OCI-LY7 (cell line): ENCODE results near the gene PRKAG2. TPM values are rescaled to one million over a fixed set of nuclear protein-coding genes. Genes with fewer than 3 reads are reported as not detected.

Source experiments
- BruUV-seq: library from RNA; stranded (reverse); fragments of 400-500 nt; replicated peaks from 2 replicates; lab custom pipeline; 2021; lab: Mats Ljungman, UMichigan
- CTCF ChIA-PET: fragments of 300-600 bp; sonication (Branson Sonifier 250); formaldehyde crosslinking; loops from one replicate; lab custom pipeline; 2022; ENCODE audit warnings: antibody characterized with exemption; ENCODE audit not compliant: unreplicated experiment; lab: Charles Lee
- POLR2A ChIA-PET: fragments of 300-600 bp; sonication (Branson Sonifier 250); formaldehyde crosslinking; loops from one replicate; lab custom pipeline; 2022; ENCODE audit warnings: antibody characterized with exemption; lab: Charles Lee
- DNase-seq: peaks from one replicate; pipeline ENCODE4 v3.0.0-alpha.2; 2015; ENCODE audit warnings: low spot score
- H2AFZ ChIP-seq: fragments of 200-600 bp; sonication (generic), shearing (Covaris generic); 2 replicates; pipeline ENCODE4 v1.6.1; 2014; ENCODE audit warnings: mild to moderate bottlenecking, antibody characterized with exemption, low read length, moderate library complexity
- H3K27ac ChIP-seq: fragments of 200-600 bp; sonication (generic); 2 replicates; pipeline ENCODE4 v1.5.1; 2014; ENCODE audit warnings: mixed run types, low read depth, mild to moderate bottlenecking, moderate library complexity, low read length, inconsistent platforms; ENCODE audit not compliant: poor library complexity, severe bottlenecking
- H3K36me3 ChIP-seq: fragments of 200-600 bp; sonication (generic); 2 replicates; pipeline ENCODE4 v1.6.1; 2014; ENCODE audit warnings: mild to moderate bottlenecking, antibody characterized with exemption, low read length, moderate library complexity, mixed read lengths; ENCODE audit not compliant: insufficient read depth
- H3K4me1 ChIP-seq: fragments of 200-600 bp; sonication (generic); 2 replicates; pipeline ENCODE4 v1.5.1; 2014; ENCODE audit warnings: mild to moderate bottlenecking, low read length; ENCODE audit not compliant: insufficient read depth, poor library complexity, severe bottlenecking
- H3K4me2 ChIP-seq: fragments of 200-600 bp; sonication (generic); 2 replicates; pipeline ENCODE4 v1.6.1; 2014; ENCODE audit warnings: mild to moderate bottlenecking, low read length
- H3K4me3 ChIP-seq: fragments of 200-600 bp; sonication (generic); 2 replicates; pipeline ENCODE4 v1.5.1; 2014; ENCODE audit warnings: mild to moderate bottlenecking, low read depth, low read length; ENCODE audit not compliant: poor library complexity, severe bottlenecking
- H3K79me2 ChIP-seq: fragments of 200-600 bp; sonication (generic); 2 replicates; pipeline ENCODE4 v1.6.1; 2016; ENCODE audit warnings: low read depth, mild to moderate bottlenecking, low read length, moderate library complexity, mixed read lengths; ENCODE audit not compliant: insufficient read depth
- H3K9me2 ChIP-seq: fragments of 200-600 bp; sonication (generic); 2 replicates; pipeline ENCODE4 v1.6.1; 2016; ENCODE audit warnings: mild to moderate bottlenecking, low read length, mixed read lengths; ENCODE audit not compliant: insufficient read depth
- H3K9me3 ChIP-seq: fragments of 200-600 bp; sonication (generic); 2 replicates; pipeline ENCODE4 v1.6.1; 2014; ENCODE audit warnings: mild to moderate bottlenecking, mixed run types, low read length, mixed read lengths
- H4K20me1 ChIP-seq: fragments of 200-600 bp; sonication (generic); 2 replicates; pipeline ENCODE4 v1.6.1; 2014; ENCODE audit warnings: mild to moderate bottlenecking, antibody characterized with exemption, low read length, moderate library complexity, mixed read lengths; ENCODE audit not compliant: insufficient read depth
- EZH2phosphoT487 ChIP-seq: fragments of 200-600 bp; sonication (generic); IDR thresholded peaks from 2 replicates; pipeline ENCODE4 v1.6.1; 2018; ENCODE audit warnings: low read depth, borderline replicate concordance, mild to moderate bottlenecking, mixed run types, antibody characterized with exemption, low read length, moderate library complexity, mixed read lengths
- intact Hi-C: fragments of 100-400 bp; cut with micrococcal nuclease; formaldehyde crosslinking; loops from one replicate; pipeline ENCODE4 v1.10.0; 2022; ENCODE audit not compliant: unreplicated experiment
- total RNA-seq, 2 experiments: library from RNA; depleted of rRNA in 1 of 2; stranded (reverse); fragments of >200 nt in 1 of 2; shearing (Covaris generic) in 1 of 2; gene quantifications; 2 replicates each; pipeline ENCODE4 v1.2.3, GENCODE V29; 2014 to 2022
- TF ChIP-seq, protein P1 (sequence below): fragments of 200-600 bp; sonication (generic); conservative IDR thresholded peaks from 2 replicates; pipeline ENCODE4 v1.5.1; 2014; ENCODE audit warnings: mild to moderate bottlenecking, antibody characterized with exemption, low read length, moderate library complexity, mixed read lengths

PRKAG2 gene
- total RNA-seq, 2 experiments from 2014 or later, result 1.2 to 5.1 TPM

DNA sequence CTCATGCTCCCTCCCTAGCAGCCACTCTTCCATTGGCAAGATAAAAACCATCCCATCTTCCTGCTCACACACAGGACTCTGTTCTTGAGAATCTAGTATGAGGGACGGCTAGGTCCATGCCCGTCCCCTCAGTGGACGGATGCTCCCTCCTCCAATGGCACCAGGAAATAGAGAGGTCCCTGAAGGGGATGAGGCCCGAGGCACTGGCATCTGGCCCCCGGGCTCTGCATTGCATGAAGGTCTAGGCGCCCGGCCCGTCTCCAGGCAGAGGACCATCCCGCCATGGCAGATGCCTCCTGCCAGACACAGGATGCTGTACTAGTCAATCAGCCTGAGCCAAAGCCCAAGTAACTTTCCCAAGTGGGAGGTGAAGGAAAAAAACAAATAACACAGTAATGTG lies 15.0 kb downstream of the PRKAG2 start:
- Histone ChIP-seq H3K4me1 (peaks cover 3% of the 10 kb centered on the region), H3K9me2 (no peaks in the 10 kb centered on the region), H3K79me2 (no peaks in the 10 kb centered on the region), H4K20me1 (no peaks in the 10 kb centered on the region), H3K27ac (no peak overlapping the region), H3K4me2 (no peak overlapping the region), H3K4me3 (no peak overlapping the region), H3K9me3 (no peaks in the 10 kb centered on the region), H2AFZ (no peak overlapping the region), H3K36me3 (no peaks in the 10 kb centered on the region)
- CTCF ChIA-PET, result no interaction called here
- DNase-seq, result no peak
- POLR2A ChIA-PET, result no interaction called here
- intact Hi-C loops, result loop anchor here (10.0 kb wide), 1 partner anchor 173 kb away; no protein-coding TSS in a partner anchor
- no TSS peak for BruUV-seq
- TF ChIP-seq EZH2phosphoT487, result no peak
- TF ChIP-seq, protein P1, sequence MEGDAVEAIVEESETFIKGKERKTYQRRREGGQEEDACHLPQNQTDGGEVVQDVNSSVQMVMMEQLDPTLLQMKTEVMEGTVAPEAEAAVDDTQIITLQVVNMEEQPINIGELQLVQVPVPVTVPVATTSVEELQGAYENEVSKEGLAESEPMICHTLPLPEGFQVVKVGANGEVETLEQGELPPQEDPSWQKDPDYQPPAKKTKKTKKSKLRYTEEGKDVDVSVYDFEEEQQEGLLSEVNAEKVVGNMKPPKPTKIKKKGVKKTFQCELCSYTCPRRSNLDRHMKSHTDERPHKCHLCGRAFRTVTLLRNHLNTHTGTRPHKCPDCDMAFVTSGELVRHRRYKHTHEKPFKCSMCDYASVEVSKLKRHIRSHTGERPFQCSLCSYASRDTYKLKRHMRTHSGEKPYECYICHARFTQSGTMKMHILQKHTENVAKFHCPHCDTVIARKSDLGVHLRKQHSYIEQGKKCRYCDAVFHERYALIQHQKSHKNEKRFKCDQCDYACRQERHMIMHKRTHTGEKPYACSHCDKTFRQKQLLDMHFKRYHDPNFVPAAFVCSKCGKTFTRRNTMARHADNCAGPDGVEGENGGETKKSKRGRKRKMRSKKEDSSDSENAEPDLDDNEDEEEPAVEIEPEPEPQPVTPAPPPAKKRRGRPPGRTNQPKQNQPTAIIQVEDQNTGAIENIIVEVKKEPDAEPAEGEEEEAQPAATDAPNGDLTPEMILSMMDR, result no peak

DNA sequence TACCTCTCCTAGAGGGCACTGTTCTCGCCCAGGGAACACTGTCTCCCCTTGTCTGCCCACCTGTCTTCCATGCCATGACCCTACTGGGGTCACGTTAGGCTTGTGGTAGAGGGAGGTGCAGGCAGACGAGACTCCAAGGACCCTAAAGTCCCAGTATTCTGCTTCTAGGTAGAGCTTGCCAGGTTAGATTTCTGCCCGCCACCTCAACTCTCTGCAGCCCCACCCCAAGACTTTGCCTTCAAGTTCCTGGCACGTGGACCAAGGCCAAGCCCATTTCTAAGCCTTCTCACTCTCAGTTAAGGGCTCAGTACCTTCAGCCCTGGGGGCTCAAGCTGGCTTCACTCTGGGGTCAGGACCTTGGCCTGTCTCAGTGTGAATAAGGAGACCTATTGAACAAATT lies 16.1 kb downstream of the PRKAG2 start:
- Histone ChIP-seq H3K9me3 (no peaks in the 10 kb centered on the region), H3K4me1 (peaks cover 3% of the 10 kb centered on the region), H3K27ac (no peak overlapping the region), H3K36me3 (no peaks in the 10 kb centered on the region), H2AFZ (no peak overlapping the region), H3K4me2 (no peak overlapping the region), H3K9me2 (no peaks in the 10 kb centered on the region), H4K20me1 (no peaks in the 10 kb centered on the region), H3K4me3 (no peak overlapping the region), H3K79me2 (no peaks in the 10 kb centered on the region)
- intact Hi-C loops, result loop anchor here (10.0 kb wide), 1 partner anchor 174 kb away; no protein-coding TSS in a partner anchor
- no peak for TF ChIP-seq EZH2phosphoT487
- TF ChIP-seq, protein P1, result no peak
- DNase-seq, result no peak
- BruUV-seq, result no TSS peak
- CTCF ChIA-PET, result no interaction called here
- POLR2A ChIA-PET, result no interaction called here

DNA sequence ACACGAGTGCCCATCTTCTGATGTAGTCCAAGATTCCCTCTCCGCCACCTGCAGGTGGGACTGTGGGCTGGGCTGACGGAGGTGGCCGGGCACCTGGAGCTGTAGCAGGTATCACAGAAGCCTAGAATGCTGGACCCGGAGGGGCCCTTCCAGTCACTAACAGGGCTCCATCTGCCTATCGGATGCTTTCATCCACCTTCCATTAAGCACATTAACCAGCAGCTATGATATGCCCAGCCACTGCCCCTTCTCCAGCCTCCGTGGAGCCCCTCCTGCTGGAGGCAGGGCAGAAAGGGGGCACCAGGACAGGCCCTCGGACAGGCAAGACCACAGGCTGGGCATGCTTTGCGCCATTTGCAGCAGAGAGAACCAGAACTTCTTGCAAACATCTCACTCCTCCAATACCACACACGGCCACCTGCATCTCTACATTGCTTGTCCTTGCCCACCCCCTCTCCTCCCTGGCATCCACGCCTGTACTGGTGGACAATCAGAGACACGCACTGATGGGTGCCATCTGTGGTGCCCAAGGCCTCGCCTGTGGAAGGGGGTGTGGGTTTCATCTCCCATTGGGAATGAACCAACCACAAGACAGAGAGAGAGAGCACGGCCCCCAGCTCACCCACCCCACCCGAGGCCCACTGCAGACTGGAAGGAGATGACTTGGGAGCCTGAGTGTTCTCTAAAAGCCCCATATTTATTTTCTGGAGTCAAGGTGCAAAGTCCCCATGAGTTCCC lies 16.8 kb downstream of the PRKAG2 start:
- Histone ChIP-seq H2AFZ (no peak overlapping the region), H3K9me3 (no peaks in the 10 kb centered on the region), H3K79me2 (no peaks in the 10 kb centered on the region), H3K9me2 (no peaks in the 10 kb centered on the region), H3K4me1 (peaks cover 3% of the 10 kb centered on the region), H3K4me2 (no peak overlapping the region), H3K36me3 (no peaks in the 10 kb centered on the region), H3K4me3 (no peak overlapping the region), H4K20me1 (no peaks in the 10 kb centered on the region), H3K27ac (no peak overlapping the region)
- ChIA-PET POLR2A (no interaction called here), CTCF (no interaction called here)
- BruUV-seq, result no TSS peak
- no peak for DNase-seq
- TF ChIP-seq EZH2phosphoT487, result no peak
- TF ChIP-seq, protein P1, result no peak
- intact Hi-C loops, result loop anchor here (10.0 kb wide), 1 partner anchor 175 kb away; no protein-coding TSS in a partner anchor
